ENCODE measurements around the gene FARS2.

Gene FARS2

GRCh38 chr6:5763871-5764270 is 502.6 kb downstream of the FARS2 start:
- H3K4me3 ChIP-seq (ENCODE audit: low read depth, low read length) = no peak overlapping the region
- no peaks in the 10 kb centered on the region for H3K4me1 ChIP-seq (ENCODE audit: control insufficient read depth, insufficient read depth, low read length)
- no peak overlapping the region for H3K9ac ChIP-seq (ENCODE audit: low read depth, low read length)
- no peaks in the 10 kb centered on the region for H3K27me3 ChIP-seq (ENCODE audit: control insufficient read depth, insufficient read depth, low read length)
- H3K9me3 ChIP-seq (ENCODE audit: control insufficient read depth, insufficient read depth, low read length) = no peaks in the 10 kb centered on the region
- H3K36me3 ChIP-seq (ENCODE audit: control insufficient read depth, insufficient read depth, low read length) = no peaks in the 10 kb centered on the region

GRCh38 chr6:5764401-5764955 is 503.2 kb downstream of the FARS2 start:
- H3K9me3 ChIP-seq (ENCODE audit: control insufficient read depth, insufficient read depth, low read length) = no peaks in the 10 kb centered on the region
- H3K27me3 ChIP-seq (ENCODE audit: control insufficient read depth, insufficient read depth, low read length) = no peaks in the 10 kb centered on the region
- H3K9ac ChIP-seq (ENCODE audit: low read depth, low read length) = no peak overlapping the region
- no peak overlapping the region for H3K4me3 ChIP-seq (ENCODE audit: low read depth, low read length)
- H3K36me3 ChIP-seq (ENCODE audit: control insufficient read depth, insufficient read depth, low read length) = no peaks in the 10 kb centered on the region
- no peaks in the 10 kb centered on the region for H3K4me1 ChIP-seq (ENCODE audit: control insufficient read depth, insufficient read depth, low read length)

- H3K36me3 ChIP-seq (ENCODE audit: control insufficient read depth, insufficient read depth, low read length) = no peaks in the 10 kb centered on the region
- H3K4me3 ChIP-seq (ENCODE audit: low read depth, low read length) = no peak overlapping the region
- H3K9ac ChIP-seq (ENCODE audit: low read depth, low read length) = no peak overlapping the region
- no peaks in the 10 kb centered on the region for H3K27me3 ChIP-seq (ENCODE audit: control insufficient read depth, insufficient read depth, low read length)
- no peaks in the 10 kb centered on the region for H3K4me1 ChIP-seq (ENCODE audit: control insufficient read depth, insufficient read depth, low read length)
- H3K9me3 ChIP-seq (ENCODE audit: control insufficient read depth, insufficient read depth, low read length) = no peaks in the 10 kb centered on the region
Measured at GRCh38 chr6:5765141-5765760, 503.9 kb downstream of the FARS2 start.

GRCh38 chr6:5766260-5766659 is 504.9 kb downstream of the FARS2 start:
- Histone ChIP-seq H3K36me3 (ENCODE audit: control insufficient read depth, insufficient read depth, low read length) (no peaks in the 10 kb centered on the region), H3K9me3 (ENCODE audit: control insufficient read depth, insufficient read depth, low read length) (no peaks in the 10 kb centered on the region), H3K27me3 (ENCODE audit: control insufficient read depth, insufficient read depth, low read length) (no peaks in the 10 kb centered on the region), H3K9ac (ENCODE audit: low read depth, low read length) (no peak overlapping the region), H3K4me3 (ENCODE audit: low read depth, low read length) (no peak overlapping the region), H3K4me1 (ENCODE audit: control insufficient read depth, insufficient read depth, low read length) (no peaks in the 10 kb centered on the region)

GRCh38 chr6:5767471-5767870 is 506.2 kb downstream of the FARS2 start:
- H3K4me1 ChIP-seq (ENCODE audit: control insufficient read depth, insufficient read depth, low read length) = no peaks in the 10 kb centered on the region
- H3K9me3 ChIP-seq (ENCODE audit: control insufficient read depth, insufficient read depth, low read length) = no peaks in the 10 kb centered on the region
- no peak overlapping the region for H3K4me3 ChIP-seq (ENCODE audit: low read depth, low read length)
- H3K9ac ChIP-seq (ENCODE audit: low read depth, low read length) = no peak overlapping the region
- no peaks in the 10 kb centered on the region for H3K27me3 ChIP-seq (ENCODE audit: control insufficient read depth, insufficient read depth, low read length)
- H3K36me3 ChIP-seq (ENCODE audit: control insufficient read depth, insufficient read depth, low read length) = no peaks in the 10 kb centered on the region

- no peak overlapping the region for H3K9ac ChIP-seq (ENCODE audit: low read depth, low read length)
- no peaks in the 10 kb centered on the region for H3K36me3 ChIP-seq (ENCODE audit: control insufficient read depth, insufficient read depth, low read length)
- no peak overlapping the region for H3K4me3 ChIP-seq (ENCODE audit: low read depth, low read length)
- no peaks in the 10 kb centered on the region for H3K9me3 ChIP-seq (ENCODE audit: control insufficient read depth, insufficient read depth, low read length)
- H3K27me3 ChIP-seq (ENCODE audit: control insufficient read depth, insufficient read depth, low read length) = no peaks in the 10 kb centered on the region
- H3K4me1 ChIP-seq (ENCODE audit: control insufficient read depth, insufficient read depth, low read length) = no peaks in the 10 kb centered on the region
Measured at GRCh38 chr6:5771211-5771610, 509.9 kb downstream of the FARS2 start.

GRCh38 chr6:5771759-5772390 is 510.6 kb downstream of the FARS2 start:
- no peak overlapping the region for H3K9ac ChIP-seq (ENCODE audit: low read depth, low read length)
- H3K27me3 ChIP-seq (ENCODE audit: control insufficient read depth, insufficient read depth, low read length) = no peaks in the 10 kb centered on the region
- no peaks in the 10 kb centered on the region for H3K4me1 ChIP-seq (ENCODE audit: control insufficient read depth, insufficient read depth, low read length)
- H3K4me3 ChIP-seq (ENCODE audit: low read depth, low read length) = no peak overlapping the region
- no peaks in the 10 kb centered on the region for H3K36me3 ChIP-seq (ENCODE audit: control insufficient read depth, insufficient read depth, low read length)
- no peaks in the 10 kb centered on the region for H3K9me3 ChIP-seq (ENCODE audit: control insufficient read depth, insufficient read depth, low read length)

- Histone ChIP-seq H3K36me3 (ENCODE audit: control insufficient read depth, insufficient read depth, low read length) (no peaks in the 10 kb centered on the region), H3K9ac (ENCODE audit: low read depth, low read length) (no peak overlapping the region), H3K27me3 (ENCODE audit: control insufficient read depth, insufficient read depth, low read length) (no peaks in the 10 kb centered on the region), H3K4me3 (ENCODE audit: low read depth, low read length) (no peak overlapping the region), H3K4me1 (ENCODE audit: control insufficient read depth, insufficient read depth, low read length) (no peaks in the 10 kb centered on the region), H3K9me3 (ENCODE audit: control insufficient read depth, insufficient read depth, low read length) (no peaks in the 10 kb centered on the region)
Measured at GRCh38 chr6:5772408-5773120, 511.3 kb downstream of the FARS2 start.

- Histone ChIP-seq H3K9ac (ENCODE audit: low read depth, low read length) (no peak overlapping the region), H3K9me3 (ENCODE audit: control insufficient read depth, insufficient read depth, low read length) (no peaks in the 10 kb centered on the region), H3K4me3 (ENCODE audit: low read depth, low read length) (no peak overlapping the region), H3K27me3 (ENCODE audit: control insufficient read depth, insufficient read depth, low read length) (no peaks in the 10 kb centered on the region), H3K4me1 (ENCODE audit: control insufficient read depth, insufficient read depth, low read length) (no peaks in the 10 kb centered on the region), H3K36me3 (ENCODE audit: control insufficient read depth, insufficient read depth, low read length) (no peaks in the 10 kb centered on the region)
Measured at GRCh38 chr6:5776104-5776503, 514.8 kb downstream of the FARS2 start.

GRCh38 chr6:5776706-5777390 is 515.5 kb downstream of the FARS2 start:
- H3K4me1 ChIP-seq (ENCODE audit: control insufficient read depth, insufficient read depth, low read length) = no peaks in the 10 kb centered on the region
- H3K36me3 ChIP-seq (ENCODE audit: control insufficient read depth, insufficient read depth, low read length) = no peaks in the 10 kb centered on the region
- H3K4me3 ChIP-seq (ENCODE audit: low read depth, low read length) = no peak overlapping the region
- H3K9me3 ChIP-seq (ENCODE audit: control insufficient read depth, insufficient read depth, low read length) = no peaks in the 10 kb centered on the region
- no peak overlapping the region for H3K9ac ChIP-seq (ENCODE audit: low read depth, low read length)
- no peaks in the 10 kb centered on the region for H3K27me3 ChIP-seq (ENCODE audit: control insufficient read depth, insufficient read depth, low read length)

- Histone ChIP-seq H3K27me3 (ENCODE audit: control insufficient read depth, insufficient read depth, low read length) (no peaks in the 10 kb centered on the region), H3K9ac (ENCODE audit: low read depth, low read length) (no peak overlapping the region), H3K36me3 (ENCODE audit: control insufficient read depth, insufficient read depth, low read length) (no peaks in the 10 kb centered on the region), H3K4me3 (ENCODE audit: low read depth, low read length) (no peak overlapping the region), H3K4me1 (ENCODE audit: control insufficient read depth, insufficient read depth, low read length) (no peaks in the 10 kb centered on the region), H3K9me3 (ENCODE audit: control insufficient read depth, insufficient read depth, low read length) (no peaks in the 10 kb centered on the region)
Measured at GRCh38 chr6:5778317-5778857, 517.1 kb downstream of the FARS2 start.
